Colonic mucosa (tissue), 4 donors: ENCODE measurements around the gene FOSL2. TPM values are rescaled to one million over a fixed set of nuclear protein-coding genes. Genes with fewer than 3 reads are reported as not detected.

Experiments
- DNase-seq: peaks from one replicate; pipeline ENCODE4 v3.0.0-alpha.2; 2020
- H3K27ac ChIP-seq: fragments of 200-600 bp; one replicate; pipeline ENCODE4 v1.8.0; 2021
- H3K27me3 ChIP-seq: fragments of 200-600 bp; one replicate; pipeline ENCODE4 v1.8.0; 2021
- H3K36me3 ChIP-seq: fragments of 200-600 bp; one replicate; pipeline ENCODE4 v1.8.0; 2021
- H3K4me1 ChIP-seq: fragments of 200-600 bp; one replicate; pipeline ENCODE4 v1.8.0; 2021; ENCODE audit warnings: mild to moderate bottlenecking
- H3K4me3 ChIP-seq: fragments of 200-600 bp; one replicate; pipeline ENCODE4 v1.8.0; 2021
- H3K9ac ChIP-seq, 2 donors: one replicate each; pipeline ENCODE4 v1.7.0; 2013; ENCODE audit warnings: control low read depth in 2 of 2, low read depth in 2 of 2, low read length in 2 of 2
- H3K9me3 ChIP-seq: fragments of 200-600 bp; one replicate; pipeline ENCODE4 v1.8.0; 2021
- intact Hi-C: fragments of 100-400 bp; cut with DNase I; formaldehyde crosslinking; loops from one replicate; pipeline ENCODE4 v1.14.1; 2022
- total RNA-seq, 2 donors: library from RNA; stranded (reverse); fragmentation: NEBNext Ultra II Directional in 1 of 2; extraction: Animal tissue kit (Norgen Biotek cat#: 25700) in 1 of 2; gene quantifications; one replicate each; pipeline ENCODE4 v1.2.1, GENCODE V29; 2021
- TF ChIP-seq, protein P1 (sequence below): fragments of 200-600 bp; IDR thresholded peaks from one replicate; pipeline ENCODE4 v1.8.0; 2022; ENCODE audit warnings: antibody characterized with exemption, mild to moderate bottlenecking
- donor health status: healthy.
- donor health status: DM: no; HTN: no; CAD: no.
- donor health status: DM: no; HTN: no; CAD: no.

The FOSL2 gene
- total RNA-seq, 2 donors from 2014 or later, result 74.2 to 142 TPM

DNA sequence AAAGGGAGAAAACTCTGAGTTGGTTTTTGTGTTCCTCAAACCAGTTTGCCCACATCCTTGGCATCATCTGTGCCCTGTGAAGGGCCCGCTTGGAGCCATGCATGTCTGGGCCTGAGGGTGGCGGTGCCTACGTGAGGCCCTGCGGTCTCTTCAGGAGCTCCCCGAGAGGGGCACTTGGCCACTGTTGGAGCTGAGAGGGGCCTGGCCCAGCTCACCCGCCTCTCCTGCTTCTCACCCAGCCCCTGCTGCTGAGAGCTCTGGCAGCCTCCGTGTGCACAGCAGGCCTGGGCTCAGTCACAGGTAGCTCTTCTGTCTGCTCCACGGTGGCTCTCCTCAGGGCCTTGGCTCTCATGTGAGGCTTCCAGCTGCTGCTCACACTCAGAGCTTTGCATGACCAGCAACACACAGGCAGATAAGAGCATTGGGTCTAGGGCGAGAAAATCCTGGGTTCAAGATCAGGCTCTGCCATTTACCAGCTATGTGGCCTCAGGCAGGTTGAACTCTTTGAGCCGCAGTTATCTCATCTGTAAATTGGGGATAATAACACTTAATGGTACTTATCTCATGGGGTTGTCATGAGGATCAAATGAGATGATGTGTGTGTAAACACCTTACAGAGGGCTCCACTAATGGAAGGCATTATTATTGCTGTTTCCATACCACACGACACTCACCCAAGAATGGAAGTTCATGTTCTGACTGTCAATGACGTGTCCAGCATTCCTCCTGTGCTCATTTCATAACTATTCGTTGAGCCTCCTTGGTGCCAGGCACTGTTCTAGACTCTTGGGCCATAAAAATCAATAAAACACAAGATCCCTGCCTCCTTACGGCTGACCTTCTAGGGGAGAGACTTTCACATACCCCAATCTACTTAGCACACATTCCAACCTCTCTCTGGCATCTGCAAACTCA, 61.6 kb downstream of the FOSL2 start:
- DNase-seq, result no peak
- Histone ChIP-seq H3K36me3 (no peaks in the 10 kb centered on the region), H3K4me3 (no peak overlapping the region), H3K4me1 (no peaks in the 10 kb centered on the region), H3K9me3 (no peaks in the 10 kb centered on the region), H3K9ac (no peak overlapping the region), H3K27ac (no peak overlapping the region), H3K27me3 (no peaks in the 10 kb centered on the region)
- intact Hi-C loops, result loop anchor here (5.0 kb wide), 3 partner anchors 57 to 752 kb away; no protein-coding TSS in a partner anchor
- TF ChIP-seq, protein P1, sequence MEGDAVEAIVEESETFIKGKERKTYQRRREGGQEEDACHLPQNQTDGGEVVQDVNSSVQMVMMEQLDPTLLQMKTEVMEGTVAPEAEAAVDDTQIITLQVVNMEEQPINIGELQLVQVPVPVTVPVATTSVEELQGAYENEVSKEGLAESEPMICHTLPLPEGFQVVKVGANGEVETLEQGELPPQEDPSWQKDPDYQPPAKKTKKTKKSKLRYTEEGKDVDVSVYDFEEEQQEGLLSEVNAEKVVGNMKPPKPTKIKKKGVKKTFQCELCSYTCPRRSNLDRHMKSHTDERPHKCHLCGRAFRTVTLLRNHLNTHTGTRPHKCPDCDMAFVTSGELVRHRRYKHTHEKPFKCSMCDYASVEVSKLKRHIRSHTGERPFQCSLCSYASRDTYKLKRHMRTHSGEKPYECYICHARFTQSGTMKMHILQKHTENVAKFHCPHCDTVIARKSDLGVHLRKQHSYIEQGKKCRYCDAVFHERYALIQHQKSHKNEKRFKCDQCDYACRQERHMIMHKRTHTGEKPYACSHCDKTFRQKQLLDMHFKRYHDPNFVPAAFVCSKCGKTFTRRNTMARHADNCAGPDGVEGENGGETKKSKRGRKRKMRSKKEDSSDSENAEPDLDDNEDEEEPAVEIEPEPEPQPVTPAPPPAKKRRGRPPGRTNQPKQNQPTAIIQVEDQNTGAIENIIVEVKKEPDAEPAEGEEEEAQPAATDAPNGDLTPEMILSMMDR, result no peak

DNA sequence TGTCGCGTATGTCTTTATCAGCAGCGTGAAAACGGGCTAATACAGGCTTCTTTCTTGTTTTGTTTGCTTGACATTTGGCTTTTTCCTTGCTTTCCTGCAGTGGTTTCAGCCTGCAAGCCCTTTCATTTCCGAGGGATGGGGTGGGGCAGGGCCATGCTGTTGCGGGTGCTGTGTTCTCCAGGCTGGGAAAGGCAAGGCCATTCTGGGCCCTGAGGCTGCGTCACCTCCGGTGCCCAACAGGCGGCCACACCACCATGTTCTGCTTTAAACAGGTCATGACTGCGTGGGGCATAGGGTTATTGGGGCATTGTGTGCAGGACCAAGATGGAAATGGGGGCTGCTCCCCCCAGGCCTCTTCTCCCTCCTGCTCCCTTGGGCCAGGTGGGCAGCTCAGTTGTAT, 64.6 kb downstream of the FOSL2 start:
- TF ChIP-seq, protein P1, result no peak
- H3K36me3 ChIP-seq, result no peaks in the 10 kb centered on the region
- no peak overlapping the region for H3K9ac ChIP-seq
- no peak overlapping the region for H3K27ac ChIP-seq
- no peak overlapping the region for H3K4me3 ChIP-seq
- no peaks in the 10 kb centered on the region for H3K9me3 ChIP-seq
- H3K4me1 ChIP-seq, result no peaks in the 10 kb centered on the region
- no peaks in the 10 kb centered on the region for H3K27me3 ChIP-seq
- DNase-seq, result no peak
- intact Hi-C loops, result no loop called here

DNA sequence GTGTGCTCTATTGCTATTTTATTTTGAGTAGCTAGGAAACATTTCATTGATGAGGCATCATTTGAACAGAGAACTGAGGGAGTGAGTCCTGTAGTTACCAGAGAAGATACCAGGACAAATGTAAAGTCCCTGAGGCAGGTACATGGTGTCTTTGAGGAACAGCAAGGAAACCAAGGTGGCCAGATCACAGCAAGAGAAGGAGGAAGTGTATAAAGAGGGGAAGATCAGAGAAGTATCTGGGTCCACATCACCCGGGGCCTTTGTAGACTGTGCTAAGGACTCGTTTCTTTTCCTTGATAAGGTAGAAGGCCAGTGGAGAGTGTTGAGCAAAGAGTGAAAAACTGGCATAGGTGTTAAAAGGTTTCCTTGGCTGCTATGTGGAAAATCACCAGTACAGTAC, 68.4 kb downstream of the FOSL2 start:
- Histone ChIP-seq H3K4me3 (no peak overlapping the region), H3K9ac (no peak overlapping the region), H3K27me3 (no peaks in the 10 kb centered on the region), H3K4me1 (no peaks in the 10 kb centered on the region), H3K27ac (no peak overlapping the region), H3K9me3 (no peaks in the 10 kb centered on the region), H3K36me3 (no peaks in the 10 kb centered on the region)
- no peak for DNase-seq
- intact Hi-C loops, result no loop called here
- TF ChIP-seq, protein P1, result no peak

DNA sequence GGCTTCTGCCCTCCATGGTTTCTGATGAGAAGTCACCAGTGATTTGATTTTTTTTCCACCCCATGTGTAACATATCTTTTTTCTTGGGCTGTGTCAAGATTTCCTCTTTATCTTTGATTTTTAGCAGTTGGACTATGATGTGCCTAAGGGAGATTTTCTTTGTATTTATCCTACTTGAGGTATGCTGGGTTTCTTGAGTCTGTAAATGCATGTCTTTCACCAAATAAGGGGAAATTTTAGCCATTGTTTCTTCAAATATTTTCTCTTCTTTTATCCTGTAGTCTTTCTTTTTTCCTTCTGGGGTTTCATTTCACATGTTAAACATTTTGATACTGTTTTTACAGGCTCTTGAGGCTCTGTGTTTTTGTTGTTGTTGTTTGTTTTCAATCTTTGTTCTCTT, 69.5 kb downstream of the FOSL2 start:
- Histone ChIP-seq H3K9ac (no peak overlapping the region), H3K27me3 (no peaks in the 10 kb centered on the region), H3K4me3 (no peak overlapping the region), H3K27ac (no peak overlapping the region), H3K4me1 (no peaks in the 10 kb centered on the region), H3K36me3 (no peaks in the 10 kb centered on the region), H3K9me3 (no peaks in the 10 kb centered on the region)
- DNase-seq, result no peak
- TF ChIP-seq, protein P1, result no peak
- intact Hi-C loops, result no loop called here

DNA sequence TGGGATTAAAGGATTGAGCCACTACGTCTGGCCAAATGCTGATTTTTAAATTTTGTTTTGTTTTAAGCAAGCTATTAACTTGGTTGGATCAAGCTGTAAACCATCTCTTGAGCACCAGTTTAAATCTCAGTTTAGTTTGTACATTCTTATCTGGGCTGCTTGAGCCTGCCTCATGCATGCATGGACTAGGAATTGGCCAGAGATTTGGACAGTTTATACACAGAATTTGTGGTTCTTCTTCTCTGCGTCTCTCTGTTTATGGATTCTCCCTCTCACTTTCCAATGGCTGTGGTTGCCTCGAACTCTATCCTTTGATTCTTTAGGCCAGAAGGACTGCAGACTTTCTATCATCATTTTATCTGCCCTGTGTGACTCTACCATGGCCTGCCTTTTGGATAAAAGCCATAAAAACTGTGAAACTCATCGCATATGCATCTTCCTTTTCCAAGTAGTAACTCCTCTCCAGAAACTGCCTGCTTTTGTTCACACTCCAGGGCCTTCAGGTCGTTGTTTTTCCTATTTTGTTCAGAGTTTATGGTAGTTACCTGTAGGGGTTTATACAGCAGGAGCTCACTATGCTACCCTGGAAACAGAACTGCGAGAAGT, 70.7 kb downstream of the FOSL2 start:
- DNase-seq, result no peak
- Histone ChIP-seq H3K4me3 (no peak overlapping the region), H3K36me3 (no peaks in the 10 kb centered on the region), H3K4me1 (no peaks in the 10 kb centered on the region), H3K9me3 (no peaks in the 10 kb centered on the region), H3K27me3 (no peaks in the 10 kb centered on the region), H3K9ac (no peak overlapping the region), H3K27ac (no peak overlapping the region)
- TF ChIP-seq, protein P1, result no peak
- intact Hi-C loops, result no loop called here
